ENCODE data around the gene STK24.

STK24 gene

DNA sequence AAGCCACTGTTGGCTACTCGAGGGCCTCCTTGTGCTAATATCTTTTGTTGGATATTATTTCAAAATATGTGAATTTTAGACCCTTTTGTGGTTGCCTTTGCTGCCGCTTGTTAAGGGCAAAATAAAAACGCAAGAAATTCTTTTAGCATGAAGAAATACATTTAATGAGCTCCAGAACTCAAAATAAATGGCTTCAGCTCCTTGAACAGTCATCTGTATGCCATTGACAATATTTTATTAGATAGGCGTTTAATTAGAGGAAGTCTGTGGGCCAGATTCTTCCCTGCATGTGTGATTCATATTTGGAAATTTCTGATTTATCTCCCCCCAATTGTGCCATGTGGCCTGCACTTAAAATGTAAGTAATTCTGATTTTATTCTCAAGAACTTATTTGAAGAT lies 177.2 kb downstream of the STK24 start:
- DNase-seq: no peak

DNA sequence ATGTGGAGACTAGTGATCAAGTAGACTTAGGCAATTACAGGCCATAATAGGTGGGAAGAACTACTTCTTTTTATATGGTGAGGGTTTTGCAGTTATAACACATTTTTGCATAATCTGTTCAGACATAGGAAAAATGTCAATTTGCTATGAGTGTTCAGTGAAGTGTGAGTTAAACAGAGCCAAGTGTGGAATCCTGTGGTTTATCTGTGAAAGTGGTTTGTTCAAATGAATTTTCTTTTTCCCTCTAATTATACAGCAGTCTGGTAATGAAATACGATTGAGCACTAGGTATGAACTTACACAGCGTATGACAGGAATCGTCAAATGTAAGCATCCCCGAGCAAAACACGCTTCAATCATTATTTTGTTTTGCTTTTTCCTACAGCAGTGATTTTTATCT lies 178.3 kb downstream of the STK24 start:
- no peak for DNase-seq

DNA sequence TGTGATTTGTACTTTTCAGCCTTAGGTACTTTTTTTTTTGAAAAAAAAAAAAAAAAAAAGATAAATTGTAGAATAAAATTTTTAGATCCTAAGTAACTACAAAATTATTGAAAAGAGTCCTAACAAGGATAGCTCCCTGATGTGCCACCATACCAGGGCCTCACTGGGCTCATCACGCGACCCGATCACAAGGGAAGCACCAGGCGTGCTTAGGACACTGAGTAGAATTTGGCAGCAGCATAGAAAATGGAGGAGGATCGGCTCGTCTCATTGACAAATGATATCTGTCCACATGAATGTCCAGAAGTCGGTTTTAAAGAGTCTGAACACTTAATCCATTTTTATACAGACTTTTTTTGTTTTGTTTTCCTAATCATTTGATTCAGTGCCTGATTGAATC lies 179.0 kb downstream of the STK24 start:
- DNase-seq: no peak

DNA sequence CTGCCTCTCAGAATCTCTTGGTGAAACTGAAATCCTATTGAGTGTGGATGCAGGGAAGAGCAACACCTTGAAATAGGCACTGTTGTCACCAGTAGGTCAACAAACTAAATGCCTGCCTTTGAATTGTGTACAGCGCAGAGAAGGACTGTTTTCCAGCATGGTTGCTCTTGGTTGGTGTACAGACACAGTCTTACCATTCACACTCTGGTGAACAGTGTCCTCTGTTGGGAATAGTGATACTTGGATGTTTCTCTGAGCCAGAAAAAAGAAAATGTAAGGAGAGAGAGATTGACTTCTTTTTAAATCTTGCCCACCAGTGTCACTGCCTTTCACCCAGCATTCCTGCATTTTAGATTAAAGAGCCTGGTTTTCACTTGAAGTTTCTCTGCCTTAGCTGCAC lies 179.7 kb downstream of the STK24 start:
- no peak for DNase-seq

DNA sequence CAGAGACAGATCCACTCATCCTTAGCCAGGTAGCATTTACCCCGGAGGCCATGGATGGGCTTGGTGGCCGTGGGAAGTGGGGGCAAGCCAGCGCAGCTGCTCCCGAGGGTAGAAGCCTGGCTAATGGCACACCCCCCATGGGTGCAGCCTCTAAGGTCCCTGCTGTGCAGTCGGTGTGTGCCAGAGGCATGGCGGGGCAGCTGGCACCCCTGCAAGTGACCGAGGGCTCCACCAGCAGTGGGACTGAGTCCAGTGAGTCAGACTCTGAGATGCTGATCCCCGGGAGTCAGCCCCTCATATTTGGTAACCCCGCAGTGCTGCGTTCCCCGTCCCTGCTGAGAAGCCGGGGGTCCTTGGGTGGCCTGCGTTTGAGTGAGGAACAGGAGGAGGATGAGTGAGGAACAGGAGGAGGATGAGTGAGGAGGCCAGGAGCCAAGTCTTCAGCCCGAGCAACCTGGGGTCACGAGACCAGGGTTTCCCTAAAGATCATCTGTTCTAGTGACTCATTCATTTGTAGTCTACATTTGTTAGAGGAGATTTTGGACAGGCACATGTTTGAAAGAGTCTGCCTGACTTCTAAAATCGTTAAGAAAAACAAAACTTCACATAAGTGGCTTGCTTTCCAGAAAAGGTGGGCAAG lies 180.7 kb downstream of the STK24 start:
- no peak for DNase-seq

Data from NCI-H510A (cell line).